CD4-positive, alpha-beta T cell (primary cell): ENCODE results near the gene CDK14. TPM values are rescaled to one million over a fixed set of nuclear protein-coding genes. Genes with fewer than 3 reads are reported as not detected.

Experiments
- ATAC-seq: fragments of 200-7000 bp; cut with Tn5 transposase; one replicate; pipeline ENCODE4 v1.10.0; 2022; ENCODE audit warnings: mild to moderate bottlenecking; ENCODE audit not compliant: poor library complexity
- CTCF ChIA-PET: fragments of 350-600 bp; sonication (Branson Sonifier 250); formaldehyde crosslinking; loops from one replicate; lab custom pipeline; 2021; ENCODE audit warnings: antibody characterized with exemption, inconsistent platforms; lab: Charles Lee
- POLR2A ChIA-PET: fragments of 350-600 bp; sonication (Branson Sonifier 250); formaldehyde crosslinking; loops from one replicate; lab custom pipeline; 2021; ENCODE audit warnings: antibody characterized with exemption, inconsistent platforms; lab: Charles Lee
- DNase-seq, 14 experiments: peaks; one replicate each; pipeline ENCODE4 v3.0.0-alpha.2; 2013 to 2020; ENCODE audit warnings: mixed read lengths in 2 of 14
- H3K27ac ChIP-seq, 2 donors: one replicate each; pipeline versions ENCODE4 v1.5.1 to v1.7.0; 2013; ENCODE audit warnings: low read length in 2 of 2, low read depth in 1 of 2, mild to moderate bottlenecking in 1 of 2
- H3K27me3 ChIP-seq, 2 experiments: 1 replicate in 1 of 2; 2 replicates in 1 of 2; pipeline versions ENCODE4 v1.6.1 to v1.7.0; 2013; ENCODE audit warnings: low read length in 2 of 2, control low read depth in 1 of 2, mild to moderate bottlenecking in 1 of 2, moderate library complexity in 1 of 2; ENCODE audit not compliant: insufficient read depth in 2 of 2, control insufficient read depth in 1 of 2
- H3K36me3 ChIP-seq: one replicate; pipeline ENCODE4 v1.6.1; 2013; ENCODE audit warnings: low read length, control low read depth; ENCODE audit not compliant: insufficient read depth
- H3K4me1 ChIP-seq: one replicate; pipeline ENCODE4 v1.6.1; 2013; ENCODE audit warnings: low read length, control low read depth; ENCODE audit not compliant: insufficient read depth
- H3K4me3 ChIP-seq: one replicate; pipeline ENCODE4 v1.5.1; 2013; ENCODE audit warnings: mild to moderate bottlenecking, low read length, moderate library complexity
- H3K9me3 ChIP-seq, 2 experiments: 1 replicate in 1 of 2; 2 replicates in 1 of 2; pipeline versions ENCODE4 v1.6.1 to v1.7.0; 2013; ENCODE audit warnings: low read length in 2 of 2, mild to moderate bottlenecking in 2 of 2, control low read depth in 1 of 2, moderate library complexity in 1 of 2; ENCODE audit not compliant: control insufficient read depth in 1 of 2, insufficient read depth in 1 of 2
- H3K27ac Mint-ChIP-seq: one replicate; pipeline ENCODE4 v1.8.0; 2020; ENCODE audit warnings: mixed read lengths
- H3K27me3 Mint-ChIP-seq: one replicate; pipeline ENCODE4 v1.8.0; 2021; ENCODE audit warnings: mixed read lengths
- H3K36me3 Mint-ChIP-seq: one replicate; pipeline ENCODE4 v1.8.0; 2021; ENCODE audit warnings: low read depth, mixed read lengths
- H3K4me1 Mint-ChIP-seq: one replicate; pipeline ENCODE4 v1.8.0; 2021; ENCODE audit warnings: low read depth, mixed read lengths
- H3K4me3 Mint-ChIP-seq: one replicate; pipeline ENCODE4 v1.8.0; 2020; ENCODE audit warnings: mild to moderate bottlenecking, mixed read lengths
- H3K9me3 Mint-ChIP-seq: one replicate; pipeline ENCODE4 v1.8.0; 2020; ENCODE audit warnings: mixed read lengths
- intact Hi-C, 2 experiments: fragments of 100-400 bp; cut with DNase I in 1 of 2; cut with micrococcal nuclease in 1 of 2; formaldehyde crosslinking; loops; one replicate each; pipeline versions ENCODE4 v1.15.1 to v1.9.0; 2023 to 2025; cut with DNase I, micrococcal nuclease
- total RNA-seq, 174 experiments: library from RNA in 2 of 174; stranded (reverse) in 2 of 174; gene quantifications; one replicate each; pipeline ENCODE4 v1.2.3 and lab custom pipeline; 2021 to 2026
- TF ChIP-seq, protein P1 (sequence below): fragments of 200-600 bp; IDR thresholded peaks from one replicate; pipeline ENCODE4 v1.8.0; 2022; ENCODE audit warnings: antibody characterized with exemption, mild to moderate bottlenecking

Gene CDK14
- total RNA-seq, 2 experiments from 2014 or later: 0.45 to 0.47 TPM

DNA sequence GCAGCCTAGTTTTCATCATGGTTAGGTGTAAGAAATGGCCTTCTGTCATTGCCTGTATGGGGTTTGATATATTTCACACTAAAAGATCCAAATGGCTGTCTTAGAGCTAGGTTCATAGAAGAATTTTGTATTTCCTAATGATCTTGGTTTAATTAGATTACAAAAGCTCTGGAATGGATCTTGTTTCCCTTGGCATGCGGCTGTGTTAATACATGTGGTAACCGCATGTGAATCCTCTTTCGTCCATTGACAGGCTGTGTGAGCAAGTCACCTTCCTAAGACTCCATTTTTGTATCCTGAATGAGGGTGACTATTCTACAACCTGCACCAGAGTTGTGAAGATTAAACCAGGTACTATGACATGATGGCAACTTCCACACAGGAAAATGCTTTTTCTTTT is 655.8 kb downstream of the CDK14 start:
- ATAC-seq (no peak), DNase-seq (no peak)
- no peaks in the 10 kb centered on the region for H3K27me3 ChIP-seq
- TF ChIP-seq, protein P1, sequence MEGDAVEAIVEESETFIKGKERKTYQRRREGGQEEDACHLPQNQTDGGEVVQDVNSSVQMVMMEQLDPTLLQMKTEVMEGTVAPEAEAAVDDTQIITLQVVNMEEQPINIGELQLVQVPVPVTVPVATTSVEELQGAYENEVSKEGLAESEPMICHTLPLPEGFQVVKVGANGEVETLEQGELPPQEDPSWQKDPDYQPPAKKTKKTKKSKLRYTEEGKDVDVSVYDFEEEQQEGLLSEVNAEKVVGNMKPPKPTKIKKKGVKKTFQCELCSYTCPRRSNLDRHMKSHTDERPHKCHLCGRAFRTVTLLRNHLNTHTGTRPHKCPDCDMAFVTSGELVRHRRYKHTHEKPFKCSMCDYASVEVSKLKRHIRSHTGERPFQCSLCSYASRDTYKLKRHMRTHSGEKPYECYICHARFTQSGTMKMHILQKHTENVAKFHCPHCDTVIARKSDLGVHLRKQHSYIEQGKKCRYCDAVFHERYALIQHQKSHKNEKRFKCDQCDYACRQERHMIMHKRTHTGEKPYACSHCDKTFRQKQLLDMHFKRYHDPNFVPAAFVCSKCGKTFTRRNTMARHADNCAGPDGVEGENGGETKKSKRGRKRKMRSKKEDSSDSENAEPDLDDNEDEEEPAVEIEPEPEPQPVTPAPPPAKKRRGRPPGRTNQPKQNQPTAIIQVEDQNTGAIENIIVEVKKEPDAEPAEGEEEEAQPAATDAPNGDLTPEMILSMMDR: no peak
- Mint-ChIP-seq H3K27ac (no peak overlapping the region), H3K4me3 (no peak overlapping the region), H3K4me1 (no peaks in the 10 kb centered on the region), H3K36me3 (no peaks in the 10 kb centered on the region), H3K9me3 (peaks cover 3% of the 10 kb centered on the region), H3K27me3 (peaks cover 4% of the 10 kb centered on the region)
- H3K27ac ChIP-seq: no peak overlapping the region
- no peak overlapping the region for H3K4me3 ChIP-seq
- no peaks in the 10 kb centered on the region for H3K36me3 ChIP-seq
- H3K9me3 ChIP-seq: no peaks in the 10 kb centered on the region
- ChIA-PET POLR2A (no interaction called here), CTCF (no interaction called here)
- no peaks in the 10 kb centered on the region for H3K4me1 ChIP-seq
- intact Hi-C loops: no loop called here

Other genes with a start within 250 kb of the CDK14 start
- gene GTPBP10, start 249.6 kb upstream of the CDK14 start, total RNA-seq: 10 to 100 TPM; 11.8 to 13.7 TPM
- 1 to 10 TPM; 1.1 to 1.4 TPM for gene CLDN12, start 192.9 kb upstream of the CDK14 start, total RNA-seq
- not detected for gene PTTG1IP2, start 126.7 kb upstream of the CDK14 start, total RNA-seq